Fibroblast of pulmonary artery (primary cell): ENCODE measurements around the gene MAP3K9.

Experiments
- DNase-seq: peaks from one replicate; pipeline ENCODE4 v3.0.0-alpha.2; 2010; ENCODE audit warnings: low read depth
- H3K4me3 ChIP-seq: replicated peaks from 2 replicates; pipeline ENCODE4 v1.5.1; 2011; ENCODE audit warnings: low read depth, mild to moderate bottlenecking, control low read depth, low read length, moderate library complexity
- TF ChIP-seq, protein P1 (sequence below): IDR thresholded peaks from 2 replicates; pipeline ENCODE4 v1.5.1; 2011; ENCODE audit warnings: mild to moderate bottlenecking, control low read depth, low read length, inconsistent platforms; ENCODE audit errors: missing control alignments

MAP3K9 gene

DNA sequence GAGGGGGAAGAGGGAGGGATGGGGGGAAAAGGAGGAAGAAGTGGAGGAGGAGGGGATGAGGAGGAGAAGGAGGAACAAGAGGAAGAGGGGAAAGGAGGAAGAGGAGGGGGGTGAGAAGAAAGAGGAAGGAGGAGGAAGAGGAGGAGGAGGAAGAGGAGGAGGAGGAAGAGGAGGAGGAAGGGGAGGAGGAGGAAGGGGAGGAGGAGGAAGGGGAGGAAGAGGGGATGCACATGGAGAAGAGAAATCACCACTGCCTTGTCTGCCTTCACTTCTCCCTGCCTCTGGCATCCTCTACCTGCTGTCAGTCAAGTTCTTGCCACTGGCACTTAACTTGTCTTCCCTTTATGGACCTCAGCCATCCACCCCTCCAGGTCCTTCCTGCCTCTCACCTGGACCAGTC is 107.7 kb downstream of the MAP3K9 start:
- DNase-seq = no peak
- H3K4me3 ChIP-seq = no peak overlapping the region
- TF ChIP-seq, protein P1, sequence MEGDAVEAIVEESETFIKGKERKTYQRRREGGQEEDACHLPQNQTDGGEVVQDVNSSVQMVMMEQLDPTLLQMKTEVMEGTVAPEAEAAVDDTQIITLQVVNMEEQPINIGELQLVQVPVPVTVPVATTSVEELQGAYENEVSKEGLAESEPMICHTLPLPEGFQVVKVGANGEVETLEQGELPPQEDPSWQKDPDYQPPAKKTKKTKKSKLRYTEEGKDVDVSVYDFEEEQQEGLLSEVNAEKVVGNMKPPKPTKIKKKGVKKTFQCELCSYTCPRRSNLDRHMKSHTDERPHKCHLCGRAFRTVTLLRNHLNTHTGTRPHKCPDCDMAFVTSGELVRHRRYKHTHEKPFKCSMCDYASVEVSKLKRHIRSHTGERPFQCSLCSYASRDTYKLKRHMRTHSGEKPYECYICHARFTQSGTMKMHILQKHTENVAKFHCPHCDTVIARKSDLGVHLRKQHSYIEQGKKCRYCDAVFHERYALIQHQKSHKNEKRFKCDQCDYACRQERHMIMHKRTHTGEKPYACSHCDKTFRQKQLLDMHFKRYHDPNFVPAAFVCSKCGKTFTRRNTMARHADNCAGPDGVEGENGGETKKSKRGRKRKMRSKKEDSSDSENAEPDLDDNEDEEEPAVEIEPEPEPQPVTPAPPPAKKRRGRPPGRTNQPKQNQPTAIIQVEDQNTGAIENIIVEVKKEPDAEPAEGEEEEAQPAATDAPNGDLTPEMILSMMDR = no peak

DNA sequence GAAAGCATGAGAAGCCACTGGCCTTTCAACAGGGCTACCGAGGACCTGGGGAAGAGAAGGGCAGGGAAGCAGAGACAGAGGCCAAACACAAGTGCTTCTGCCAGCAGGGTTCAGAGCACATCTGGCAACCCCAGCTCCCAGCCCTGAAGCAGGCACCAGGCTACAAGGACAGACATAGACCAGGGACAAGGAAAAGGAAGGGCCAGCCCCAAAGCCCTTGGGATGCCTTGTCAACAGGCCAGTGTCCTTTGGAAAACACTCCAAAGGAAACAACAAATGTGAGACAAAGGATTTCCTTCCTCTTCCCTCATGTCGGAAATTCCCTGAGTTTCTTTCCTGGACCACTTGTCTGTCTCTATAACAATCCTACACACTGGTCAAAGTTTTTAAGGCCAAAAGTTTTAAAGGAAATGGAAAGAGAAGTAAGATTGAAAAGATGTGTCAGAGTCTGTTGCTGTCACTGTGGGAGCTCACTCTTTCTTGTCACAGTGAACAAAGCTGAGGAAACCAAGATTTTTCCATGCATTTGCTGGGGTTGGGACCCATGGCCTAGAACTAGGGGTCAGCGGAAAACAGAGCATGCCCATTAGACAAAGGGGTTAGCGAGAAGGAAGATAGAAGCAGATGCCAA is 108.2 kb downstream of the MAP3K9 start:
- TF ChIP-seq, protein P1 = no peak
- H3K4me3 ChIP-seq = no peak overlapping the region
- no peak for DNase-seq

DNA sequence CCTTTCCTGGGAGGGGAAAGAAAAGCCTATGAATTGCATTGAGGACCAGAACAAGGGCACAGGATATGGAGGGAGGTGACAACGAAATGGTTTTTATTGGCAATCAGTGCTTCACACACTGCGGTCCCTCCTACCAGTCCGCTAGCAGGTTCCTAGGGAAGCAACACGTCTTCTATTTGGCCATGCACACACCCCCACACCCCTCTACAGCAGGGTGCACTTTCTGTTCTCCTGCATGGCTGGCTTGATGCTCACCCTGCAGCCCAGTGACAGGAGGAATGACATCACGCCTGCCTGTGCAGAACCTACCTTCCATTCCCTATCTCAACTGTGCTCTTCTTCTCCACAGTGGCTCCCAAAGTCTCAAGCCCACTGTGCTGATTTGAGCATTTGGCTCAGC is 109.7 kb downstream of the MAP3K9 start:
- H3K4me3 ChIP-seq = no peak overlapping the region
- DNase-seq = no peak
- TF ChIP-seq, protein P1 = no peak

DNA sequence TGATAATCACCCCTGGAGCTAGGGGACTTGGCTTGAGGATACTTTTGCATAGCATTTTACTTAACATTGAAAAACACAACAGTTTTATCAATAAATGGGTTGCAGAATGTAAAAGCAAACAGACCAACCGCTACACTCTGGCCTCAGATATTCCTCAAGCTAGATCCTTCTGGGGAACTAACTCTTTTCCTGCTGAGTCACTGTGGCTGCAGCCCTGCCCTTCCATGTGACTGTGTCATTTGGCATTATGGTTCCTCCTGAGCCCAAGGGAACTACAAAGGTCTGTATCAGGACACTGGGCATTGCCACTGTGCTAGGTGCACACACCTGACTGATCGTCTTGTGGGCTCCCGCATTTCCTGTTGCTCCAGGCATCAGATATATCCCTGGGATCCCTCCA is 111.0 kb downstream of the MAP3K9 start:
- no peak overlapping the region for H3K4me3 ChIP-seq
- DNase-seq = peak; percentile 12
- TF ChIP-seq, protein P1 = no peak

DNA sequence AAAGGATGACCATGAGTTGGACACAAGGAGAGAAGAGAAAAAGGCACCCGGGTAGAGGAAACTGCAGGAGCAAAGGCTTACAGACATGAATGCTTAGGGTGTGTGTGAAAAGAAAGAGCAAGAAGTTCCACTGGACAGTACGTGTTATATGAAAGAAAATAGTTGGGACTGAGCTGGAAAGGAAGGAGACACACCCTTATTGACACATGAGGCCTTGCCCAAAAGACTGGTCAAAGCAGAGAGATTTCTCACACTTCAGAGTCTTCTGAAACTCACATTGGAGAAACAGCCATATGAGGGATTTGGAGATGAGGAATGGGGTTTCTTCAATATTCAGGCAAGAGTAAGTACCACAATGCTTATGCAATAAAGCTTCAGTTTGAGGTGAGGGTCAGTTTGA is 111.6 kb downstream of the MAP3K9 start:
- TF ChIP-seq, protein P1 = no peak
- no peak overlapping the region for H3K4me3 ChIP-seq
- no peak for DNase-seq

DNA sequence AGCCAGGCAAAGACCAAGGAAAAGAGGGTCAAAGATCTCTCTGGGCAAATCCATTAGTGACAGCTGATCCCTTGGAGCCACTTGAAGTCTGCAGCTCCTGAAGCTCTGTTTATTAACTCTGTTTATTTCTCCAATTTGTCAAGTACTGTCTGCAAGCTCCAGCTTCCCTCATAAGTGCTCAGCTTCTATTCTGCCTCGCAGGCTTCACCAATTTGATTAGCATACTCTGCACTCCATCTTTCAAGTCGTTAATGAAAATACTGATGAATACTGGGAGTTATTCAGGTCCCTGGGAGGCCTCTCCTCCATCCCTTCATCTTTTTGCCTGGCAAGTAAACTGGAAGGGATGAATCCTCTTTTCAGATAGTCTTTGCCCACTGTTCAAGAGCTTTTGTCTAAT is 113.3 kb downstream of the MAP3K9 start:
- TF ChIP-seq, protein P1 = no peak
- DNase-seq = no peak
- H3K4me3 ChIP-seq = no peak overlapping the region

DNA sequence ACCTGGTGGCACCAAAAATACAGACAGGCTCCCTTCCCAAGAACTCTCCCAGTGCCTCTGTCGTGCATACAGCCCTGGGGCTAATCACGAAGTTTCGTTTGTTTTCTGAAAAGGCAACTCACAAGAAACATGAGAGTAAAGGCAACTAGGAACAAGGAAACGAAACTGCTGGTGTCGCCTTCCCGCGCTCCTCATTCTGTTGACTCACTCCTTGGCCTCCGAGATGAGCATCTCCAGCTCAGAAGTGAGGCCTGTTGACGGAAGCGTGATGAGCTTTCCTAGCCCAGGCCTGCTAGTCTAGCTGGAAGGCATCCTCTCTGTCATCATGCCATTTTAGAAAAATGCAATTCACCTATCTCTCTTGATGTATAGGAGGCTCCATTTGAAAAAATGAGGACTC is 117.1 kb downstream of the MAP3K9 start:
- DNase-seq = no peak
- no peak overlapping the region for H3K4me3 ChIP-seq
- TF ChIP-seq, protein P1 = no peak
